Thymus (tissue), 11 donors: ENCODE results near the gene GHITM. TPM values are rescaled to one million over a fixed set of nuclear protein-coding genes. Genes with fewer than 3 reads are reported as not detected.
"Not testable (repeated sequence)": the region's sequence is repeated elsewhere in the genome, so short reads cannot be mapped to it uniquely, and the experiment has no call there.

Experiments
- DNase-seq, 9 donors: peaks; one replicate each; pipeline ENCODE4 v3.0.0-alpha.2; 2013; ENCODE audit warnings: low spot score in 9 of 9, low read depth in 6 of 9, missing footprints in 1 of 9
- H3K27ac ChIP-seq, 2 donors: one replicate each; pipeline ENCODE4 v1.5.1; 2013; ENCODE audit warnings: control low read depth in 1 of 2, low read depth in 1 of 2, low read length in 1 of 2, mild to moderate bottlenecking in 1 of 2, moderate library complexity in 1 of 2
- H3K27me3 ChIP-seq, 2 donors: one replicate each; pipeline ENCODE4 v1.5.1; 2013; ENCODE audit warnings: low read length in 1 of 2; ENCODE audit not compliant: control insufficient read depth in 2 of 2, insufficient read depth in 1 of 2
- H3K36me3 ChIP-seq, 2 donors: one replicate each; pipeline ENCODE4 v1.5.1; 2013; ENCODE audit warnings: low read length in 1 of 2, mild to moderate bottlenecking in 1 of 2, moderate library complexity in 1 of 2; ENCODE audit not compliant: control insufficient read depth in 2 of 2, insufficient read depth in 2 of 2
- H3K4me1 ChIP-seq, 2 donors: one replicate each; pipeline ENCODE4 v1.5.1; 2013; ENCODE audit warnings: low read length in 2 of 2; ENCODE audit not compliant: control insufficient read depth in 2 of 2, insufficient read depth in 2 of 2
- H3K4me3 ChIP-seq, 2 donors: one replicate each; pipeline ENCODE4 v1.5.1; 2013; ENCODE audit warnings: low read length in 2 of 2, control low read depth in 1 of 2, mild to moderate bottlenecking in 1 of 2
- H3K9me3 ChIP-seq, 2 donors: one replicate each; pipeline ENCODE4 v1.5.1; 2013; ENCODE audit warnings: low read length in 1 of 2, mild to moderate bottlenecking in 1 of 2; ENCODE audit not compliant: control insufficient read depth in 2 of 2, insufficient read depth in 1 of 2
- WGBS: extraction: QIAGEN DNeasy Blood & Tissue Kit; methylation state at CpG from one replicate; pipeline ENCODE4 v1.1.7; 2013; 5-methylcytosine and 5-hydroxymethylcytosine counted together
- polyA plus RNA-seq: library from polyadenylated mRNA; stranded (reverse); fragments of 200-250 nt; gene quantifications from one replicate; pipeline ENCODE4 v1.2.3, GENCODE V29; 2013
- total RNA-seq: library from RNA; stranded (reverse); fragments of 120-200 nt; gene quantifications from one replicate; pipeline ENCODE4 v1.2.4, GENCODE V29; 2013
- donor health status: healthy.

GHITM gene
- total and polyA plus RNA-seq, 2 donors, result 131 to 132 TPM

- DNase-seq, H3K4me3 ChIP-seq, H3K4me1 ChIP-seq, H3K36me3 ChIP-seq, H3K27ac ChIP-seq, H3K27me3 ChIP-seq, H3K9me3 ChIP-seq: not testable (repeated sequence)
- WGBS, result 98% methylated on average over 1 of the region's 1 CpG
Observed at GRCh38 chr10:84113468-84113867, 25.8 kb upstream of the GHITM start.

- Histone ChIP-seq H3K4me1 (no peaks in the 10 kb centered on the region), H3K27ac (no peak overlapping the region), H3K4me3 (no peak overlapping the region), H3K27me3 (no peaks in the 10 kb centered on the region), H3K9me3 (no peaks in the 10 kb centered on the region), H3K36me3 (no peaks in the 10 kb centered on the region)
- DNase-seq, result no peak
- 56% methylated on average over 13 of the region's 13 CpGs for WGBS
Observed at GRCh38 chr10:84114088-84114667, 25.1 kb upstream of the GHITM start.

DNA sequence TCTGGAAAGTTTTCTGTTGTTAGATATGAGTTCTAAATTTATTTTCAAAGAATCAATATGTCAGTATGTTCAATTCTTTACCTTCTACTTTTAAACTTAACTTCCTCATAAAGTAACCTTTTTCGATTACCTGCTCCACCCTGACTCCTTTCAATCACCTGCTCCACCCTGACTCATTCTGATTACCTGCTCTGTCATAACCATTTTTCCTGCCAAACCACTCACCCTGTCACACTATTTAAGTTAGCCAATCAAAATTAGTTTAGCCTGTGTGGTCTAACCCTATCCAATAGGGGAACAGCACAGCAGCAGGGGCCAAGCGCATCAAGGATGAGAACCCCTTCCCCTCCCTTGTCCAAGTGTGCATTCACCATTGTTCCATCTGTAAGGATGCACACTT, 22.1 kb upstream of the GHITM start:
- H3K36me3 ChIP-seq, H3K27ac ChIP-seq, DNase-seq, H3K4me1 ChIP-seq, H3K9me3 ChIP-seq, H3K27me3 ChIP-seq, H3K4me3 ChIP-seq: not testable (repeated sequence)
- WGBS, result 96% methylated on average over 2 of the region's 2 CpGs

- Histone ChIP-seq H3K4me1 (no peaks in the 10 kb centered on the region), H3K4me3 (no peak overlapping the region), H3K9me3 (no peaks in the 10 kb centered on the region), H3K27ac (no peak overlapping the region), H3K36me3 (no peaks in the 10 kb centered on the region), H3K27me3 (no peaks in the 10 kb centered on the region)
- no peak for DNase-seq
- WGBS, result 97% methylated on average over 2 of the region's 2 CpGs
Observed at GRCh38 chr10:84117686-84118394, 21.5 kb upstream of the GHITM start.

GRCh38 chr10:84118395-84119006, 20.8 kb upstream of the GHITM start:
- 90% methylated on average over 12 of the region's 12 CpGs for WGBS
- H3K27me3 ChIP-seq, result no peaks in the 10 kb centered on the region
- H3K4me1 ChIP-seq, result no peaks in the 10 kb centered on the region
- H3K27ac ChIP-seq, result no peak overlapping the region
- H3K9me3 ChIP-seq, result no peaks in the 10 kb centered on the region
- H3K36me3 ChIP-seq, result no peaks in the 10 kb centered on the region
- H3K4me3 ChIP-seq, result no peak overlapping the region
- no peak for DNase-seq

DNA sequence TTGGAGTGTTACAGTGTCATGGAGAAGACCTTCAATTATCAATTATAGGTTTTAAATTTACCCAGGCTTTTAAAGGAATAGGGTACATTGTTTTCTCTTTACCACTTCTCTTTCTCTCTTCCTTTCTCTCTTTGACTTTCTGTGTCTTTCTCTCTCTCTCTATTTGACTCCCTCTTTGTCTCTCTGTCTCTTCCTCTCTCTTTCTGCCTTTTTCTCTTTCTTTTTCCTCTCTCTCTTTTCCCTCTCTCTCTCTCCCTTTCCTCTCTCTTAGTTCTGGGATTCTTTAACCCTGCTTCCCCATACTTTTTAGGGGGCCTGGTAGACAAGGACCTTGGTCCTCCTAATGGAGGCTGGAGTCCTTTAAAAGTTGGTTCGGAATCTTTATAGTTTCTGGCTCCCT, 15.9 kb upstream of the GHITM start:
- no peak for DNase-seq
- WGBS, result 96% methylated on average over 1 of the region's 1 CpG

GRCh38 chr10:84125910-84126784, 13.2 kb upstream of the GHITM start:
- not testable (repeated sequence) for H3K36me3 ChIP-seq, H3K4me1 ChIP-seq, H3K27ac ChIP-seq, DNase-seq, H3K4me3 ChIP-seq, H3K27me3 ChIP-seq, H3K9me3 ChIP-seq
- WGBS, result 89% methylated on average over 10 of the region's 10 CpGs

More for the DNA sequence above, 15.9 kb upstream of the GHITM start:
- no peaks in the 10 kb centered on the region for H3K27me3 ChIP-seq
- no peak overlapping the region for H3K4me3 ChIP-seq
- H3K9me3 ChIP-seq, result peaks cover 1 to 7% of the 10 kb centered on the region in 2 donors
- H3K4me1 ChIP-seq, result no peaks in the 10 kb centered on the region
- no peak overlapping the region for H3K27ac ChIP-seq
- no peaks in the 10 kb centered on the region for H3K36me3 ChIP-seq

DNA sequence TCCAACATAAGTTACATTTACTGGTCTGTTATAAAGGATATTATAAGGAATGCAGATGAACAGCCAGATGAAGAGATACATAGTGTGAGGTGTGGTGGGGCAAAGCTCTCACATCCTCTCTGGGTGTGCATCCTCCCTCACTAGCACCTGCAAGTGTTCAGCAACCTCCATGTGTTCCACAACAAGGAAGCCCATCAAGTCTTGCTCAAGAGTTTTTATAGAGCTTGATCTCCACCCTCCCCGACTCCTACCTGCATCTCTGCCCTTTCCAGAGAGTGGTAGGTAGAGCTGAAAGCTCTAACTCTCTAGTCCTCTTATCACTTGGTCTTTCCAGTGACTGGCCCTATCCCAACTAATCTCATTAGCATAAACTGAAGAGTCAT, 12.5 kb upstream of the GHITM start:
- no peak overlapping the region for H3K27ac ChIP-seq
- no peaks in the 10 kb centered on the region for H3K36me3 ChIP-seq
- H3K27me3 ChIP-seq, result no peaks in the 10 kb centered on the region
- no peaks in the 10 kb centered on the region for H3K4me1 ChIP-seq
- peaks cover 1 to 7% of the 10 kb centered on the region in 2 donors for H3K9me3 ChIP-seq
- DNase-seq, result no peak
- H3K4me3 ChIP-seq, result no peak overlapping the region
- WGBS, result 91% methylated on average over 1 of the region's 1 CpG

DNA sequence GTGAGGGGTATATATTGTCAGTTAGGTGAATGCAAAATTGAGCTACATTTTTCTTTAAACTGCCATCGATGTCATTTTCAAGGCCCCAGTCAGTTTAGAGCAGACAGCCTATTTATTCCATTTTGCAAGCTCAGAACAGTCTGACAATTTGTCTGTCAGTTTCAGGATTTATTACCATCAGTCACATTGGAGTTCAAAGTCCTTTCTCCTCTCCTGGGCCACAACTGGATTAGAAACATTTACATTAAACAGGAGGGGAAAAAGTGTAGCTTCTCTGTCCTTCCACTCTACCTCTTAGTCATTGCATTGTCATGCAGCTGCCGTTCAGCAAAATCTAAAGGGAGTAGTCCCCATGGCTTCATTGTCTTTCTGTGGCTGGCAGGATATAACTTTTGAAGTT, 3.5 kb upstream of the GHITM start:
- H3K4me3 ChIP-seq, result no peak overlapping the region
- no peaks in the 10 kb centered on the region for H3K9me3 ChIP-seq
- H3K27me3 ChIP-seq, result peaks cover 0 to 2% of the 10 kb centered on the region in 2 donors
- WGBS, result 87% methylated on average over 2 of the region's 2 CpGs
- no peaks in the 10 kb centered on the region for H3K36me3 ChIP-seq
- no peak overlapping the region for H3K27ac ChIP-seq
- peaks cover 10 to 11% of the 10 kb centered on the region in 2 donors for H3K4me1 ChIP-seq
- DNase-seq, result no peak
